ENCODE measurements around the gene ZNF566.
"Not testable (repeated sequence)": the region's sequence is repeated elsewhere in the genome, so short reads cannot be mapped to it uniquely, and the experiment has no call there.

The ZNF566 gene

DNA sequence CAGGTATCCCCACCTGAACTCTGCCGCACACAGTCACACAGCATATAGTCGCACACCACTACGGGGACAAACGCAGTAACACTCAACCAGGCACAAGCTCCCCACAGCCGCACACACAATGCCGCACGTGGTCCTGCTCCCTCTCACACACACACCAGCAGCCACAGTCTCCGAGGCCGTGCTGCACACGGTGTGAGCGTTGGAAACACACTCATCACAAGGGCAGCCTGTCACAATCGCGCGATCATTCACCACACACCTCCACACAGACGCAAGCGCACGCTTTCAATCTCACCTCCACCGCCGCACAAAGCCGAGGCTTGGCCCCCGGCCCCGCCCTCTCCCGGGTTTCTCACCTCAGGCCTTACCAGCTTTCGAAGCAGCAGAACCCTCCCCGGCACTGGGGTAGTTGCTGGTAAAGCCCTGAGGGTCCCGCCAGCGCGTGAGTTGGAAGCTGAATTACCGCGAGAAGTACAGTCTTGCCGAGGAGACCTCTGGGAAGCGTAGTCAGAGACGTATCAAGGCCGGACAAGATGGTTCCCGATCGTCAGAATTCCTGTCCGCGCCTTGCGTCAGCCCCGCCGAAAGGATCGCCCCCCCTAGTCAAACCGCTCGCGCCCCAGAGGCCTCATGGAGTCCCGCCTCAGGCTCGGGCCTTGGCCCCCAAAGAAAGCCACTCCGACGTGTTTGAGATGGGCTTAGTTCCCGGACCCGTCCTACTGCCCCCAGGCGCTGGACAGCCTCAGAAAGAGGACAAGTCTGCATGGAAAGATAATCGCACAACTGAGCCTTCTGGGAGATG is at the start of gene ZNF566:
ZNF566 (minus strand) TSS at position 444 of the 802 bp plus-strand sequence. CDS start 13,004 bp downstream, outside the sequence.
- DNase-seq = peak; percentile 99

DNA sequence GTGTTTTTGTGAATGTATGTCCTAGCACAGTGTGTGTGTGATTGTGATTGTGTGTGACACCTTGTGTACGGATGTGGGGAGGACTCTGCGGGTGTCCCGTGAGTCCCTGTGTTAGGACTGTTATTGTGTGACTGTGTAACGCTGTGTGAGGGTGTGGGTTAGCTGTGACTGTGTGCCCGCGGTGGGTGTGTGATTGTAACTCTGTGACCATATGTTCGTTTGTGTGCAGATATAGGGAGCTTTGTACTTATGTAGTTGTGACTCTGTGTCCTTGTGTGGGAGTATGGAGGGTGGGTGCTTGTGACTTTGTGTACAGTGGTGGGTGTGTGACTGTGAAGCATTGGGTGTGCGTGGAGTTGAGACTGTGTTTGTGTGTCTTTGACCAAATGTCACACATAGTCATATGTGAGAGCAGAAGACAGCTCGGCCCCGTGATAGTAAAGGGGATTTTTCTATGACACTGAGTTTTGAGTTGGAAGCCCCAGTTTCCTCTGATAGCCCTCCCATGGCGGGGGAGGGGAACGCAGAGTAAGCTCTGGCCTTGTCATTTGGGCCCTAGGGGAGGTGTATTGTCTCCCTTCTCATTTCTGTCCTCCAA is 39.7 kb upstream of the ZNF566 start:
- DNase-seq = no peak

DNA sequence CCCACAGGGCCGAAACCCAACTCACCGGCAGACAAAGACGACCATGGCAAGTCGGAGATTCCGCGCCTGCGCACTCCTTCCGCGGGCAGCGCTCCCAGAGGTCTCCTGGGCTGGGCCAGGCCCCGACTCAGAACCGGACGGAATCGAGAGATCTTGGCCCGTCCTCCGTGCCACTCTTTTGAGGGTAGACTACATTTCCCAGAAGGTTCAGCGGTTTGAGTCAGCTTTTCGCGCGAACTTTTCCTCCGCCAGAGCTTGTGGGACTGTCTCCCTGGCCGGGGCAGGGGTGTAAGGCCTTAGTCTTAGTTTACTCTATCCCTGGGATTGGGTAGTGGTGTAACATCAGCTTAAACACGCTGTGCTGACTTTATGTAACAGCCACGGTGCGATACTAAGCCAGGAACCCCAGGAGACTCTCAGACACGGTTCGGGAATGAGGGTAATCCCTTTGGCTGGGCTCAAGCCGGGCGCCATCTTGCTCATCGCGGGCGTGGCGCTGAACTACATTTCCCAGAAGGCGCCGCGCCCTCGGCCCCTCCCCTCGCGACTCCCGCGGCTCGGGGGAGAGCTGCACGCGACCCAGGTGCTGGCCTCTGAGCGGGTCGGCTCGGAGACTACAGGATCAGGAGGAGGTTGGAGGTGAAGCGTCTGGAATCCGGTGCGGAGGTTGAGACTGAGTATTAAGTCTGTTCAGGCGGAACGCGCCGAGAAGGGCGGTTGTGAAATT is 39.0 kb upstream of the ZNF566 start, which contains the start of gene ZNF260:
ZNF260 (minus strand) TSS at position 78 of the 727 bp plus-strand sequence. CDS start 13,033 bp downstream, outside the sequence.
- peak; percentile 95 for DNase-seq

DNA sequence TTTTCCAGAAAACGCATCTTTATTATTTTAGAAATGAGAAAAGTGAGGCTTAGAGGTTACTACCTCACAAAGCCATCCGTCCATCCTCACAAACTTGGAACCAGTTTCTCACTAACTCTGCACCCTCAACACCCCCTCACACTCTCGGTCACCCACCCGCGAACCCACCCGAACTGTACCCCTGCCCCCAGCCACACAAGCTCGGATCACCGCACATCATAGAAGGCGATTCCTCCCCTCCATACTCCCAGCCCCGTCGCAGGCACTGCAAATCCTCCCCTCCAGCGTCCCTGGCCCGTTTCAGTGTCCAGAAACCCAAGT is 38.5 kb upstream of the ZNF566 start:
- DNase-seq = no peak

DNA sequence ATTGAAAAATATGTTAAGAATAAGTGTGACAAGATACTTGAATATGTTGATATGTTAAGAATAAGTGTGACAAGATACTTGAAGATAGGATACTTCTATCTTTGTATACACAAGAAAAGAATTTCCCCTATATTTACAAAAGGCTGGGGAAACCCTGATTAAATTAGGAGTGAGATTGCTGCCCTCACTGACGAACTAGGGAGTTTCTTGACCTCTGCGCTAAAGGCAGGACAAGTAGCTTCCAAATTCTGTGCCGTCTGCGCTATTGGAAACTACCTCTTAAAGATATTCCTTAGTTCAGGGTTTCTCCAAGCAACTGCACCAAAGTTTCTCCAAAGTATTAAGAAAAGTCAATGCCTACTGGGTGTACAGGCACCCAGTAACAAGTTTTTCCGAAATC is 38.0 kb upstream of the ZNF566 start:
- no peak for DNase-seq

DNA sequence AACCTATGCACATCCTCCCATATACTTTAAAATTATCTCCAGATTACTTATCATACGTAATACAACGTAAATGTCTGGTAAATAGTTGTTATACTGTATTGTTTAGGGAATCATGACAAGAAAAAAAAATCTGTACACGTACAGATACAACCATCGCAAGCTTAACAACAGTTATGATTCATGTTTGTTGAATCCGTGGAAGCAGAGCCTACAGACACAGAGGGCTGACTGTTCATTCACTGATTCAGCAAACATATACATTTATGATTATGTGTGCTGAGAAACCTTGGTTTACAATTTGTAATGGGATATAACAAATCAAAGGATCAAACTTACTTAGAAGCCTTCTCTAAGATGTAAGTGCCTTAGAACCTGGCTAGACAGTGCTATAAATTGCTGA is 37.2 kb upstream of the ZNF566 start:
- DNase-seq = no peak

DNA sequence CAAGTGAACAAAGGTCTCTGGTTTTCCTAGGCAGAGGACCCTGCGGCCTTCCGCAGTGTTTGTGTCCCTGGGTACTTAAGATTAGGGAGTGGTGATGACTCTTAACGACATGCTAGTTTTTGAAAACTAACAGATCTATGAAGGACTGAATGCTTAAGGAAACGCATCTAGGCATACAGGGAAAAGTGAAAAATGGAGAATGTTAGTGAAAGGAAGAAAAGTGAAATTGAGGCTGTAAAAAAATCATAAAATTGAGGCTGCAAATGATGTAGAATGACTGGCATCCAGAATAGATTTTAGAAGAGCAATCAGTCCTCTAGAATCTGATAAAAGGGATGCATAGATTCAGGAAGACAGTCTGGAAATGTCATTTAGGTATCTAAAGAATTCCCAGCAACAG is 35.3 kb upstream of the ZNF566 start:
- no peak for DNase-seq

DNA sequence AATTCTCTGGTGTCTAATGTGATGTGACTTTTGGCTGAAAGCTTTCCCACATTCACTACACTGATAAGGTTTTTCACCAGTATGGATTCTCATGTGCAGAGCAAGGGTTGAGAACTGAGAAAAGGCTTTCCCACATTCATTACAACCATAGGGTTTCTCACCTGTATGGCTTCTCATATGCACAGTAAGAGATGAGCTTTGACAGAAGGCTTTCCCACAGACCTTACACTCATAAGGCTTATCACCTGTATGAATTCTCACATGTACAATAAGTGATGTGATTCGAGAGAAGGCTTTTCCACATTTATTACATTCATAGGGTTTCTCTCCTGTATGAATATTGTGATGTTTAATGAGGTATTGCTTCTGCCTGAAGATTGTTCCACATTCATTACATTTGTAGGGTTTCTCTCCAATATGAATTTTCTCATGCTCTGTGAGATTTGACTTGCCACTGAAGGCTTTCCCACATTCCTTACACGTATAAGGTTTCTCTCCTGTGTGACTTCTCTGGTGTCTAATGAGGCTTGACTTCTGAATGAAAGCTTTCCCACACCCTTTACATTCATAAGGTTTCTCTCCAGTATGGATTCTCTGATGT is 24.8 kb upstream of the ZNF566 start:
- no peak for DNase-seq

DNA sequence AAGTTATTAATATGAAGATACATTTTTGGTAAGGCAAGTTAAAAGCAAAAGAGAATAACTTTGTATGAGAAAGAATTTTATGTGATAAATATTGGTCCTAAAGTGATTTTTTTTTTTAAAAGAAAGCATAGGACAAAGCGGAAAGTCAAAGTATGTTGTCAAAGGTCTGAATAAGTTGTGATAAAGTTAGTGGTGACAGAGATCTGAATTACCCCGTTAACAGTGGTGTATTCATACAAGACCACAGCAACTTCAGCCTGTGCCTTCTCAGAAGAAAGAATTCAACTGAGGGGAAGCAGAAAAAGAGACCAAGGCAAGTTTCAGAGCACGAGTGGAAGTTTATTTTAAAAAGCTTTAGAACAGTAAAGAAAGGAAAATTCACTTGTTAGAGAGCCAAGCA is 19.0 kb upstream of the ZNF566 start:
- DNase-seq = no peak

DNA sequence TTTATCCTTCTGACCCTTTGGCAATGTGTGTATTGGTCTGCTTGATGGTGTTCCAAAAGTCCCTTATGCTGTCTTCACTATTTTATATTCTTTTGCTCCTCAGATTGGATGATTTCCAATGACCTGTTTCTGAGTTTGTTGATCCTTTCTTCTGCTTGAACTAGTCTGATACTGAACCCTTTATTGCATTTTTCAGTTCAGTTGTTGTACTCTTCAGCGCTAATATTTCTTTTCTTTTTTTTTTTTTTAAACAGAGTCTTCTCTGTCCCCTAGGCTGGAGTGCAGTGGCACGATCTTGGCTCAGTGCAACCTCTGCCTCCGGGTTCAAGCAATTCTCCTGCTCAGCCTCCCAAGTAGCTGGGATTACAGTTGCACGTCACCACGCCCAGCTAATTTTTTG is 12.6 kb upstream of the ZNF566 start:
- DNase-seq = no peak

DNA sequence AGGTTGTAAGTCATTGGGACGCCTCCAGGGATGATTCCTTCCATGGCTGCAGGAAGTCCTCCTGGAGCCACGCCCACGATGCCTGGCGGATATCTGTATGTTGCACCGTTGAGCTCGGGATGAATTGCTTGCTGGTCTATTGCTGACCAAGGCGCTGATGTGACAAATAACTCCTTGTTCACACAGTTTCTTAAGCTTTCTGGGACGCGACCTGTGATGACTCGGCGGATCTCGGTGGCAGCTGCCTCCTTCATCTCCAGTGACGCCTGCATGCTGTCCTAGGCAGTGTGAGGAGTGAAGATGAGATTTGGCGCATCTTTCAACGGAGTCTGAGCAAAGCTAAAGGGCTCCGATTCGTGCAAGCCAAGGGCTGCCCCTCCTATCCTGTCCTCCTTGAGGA is 7.6 kb upstream of the ZNF566 start:
- DNase-seq = no peak

DNA sequence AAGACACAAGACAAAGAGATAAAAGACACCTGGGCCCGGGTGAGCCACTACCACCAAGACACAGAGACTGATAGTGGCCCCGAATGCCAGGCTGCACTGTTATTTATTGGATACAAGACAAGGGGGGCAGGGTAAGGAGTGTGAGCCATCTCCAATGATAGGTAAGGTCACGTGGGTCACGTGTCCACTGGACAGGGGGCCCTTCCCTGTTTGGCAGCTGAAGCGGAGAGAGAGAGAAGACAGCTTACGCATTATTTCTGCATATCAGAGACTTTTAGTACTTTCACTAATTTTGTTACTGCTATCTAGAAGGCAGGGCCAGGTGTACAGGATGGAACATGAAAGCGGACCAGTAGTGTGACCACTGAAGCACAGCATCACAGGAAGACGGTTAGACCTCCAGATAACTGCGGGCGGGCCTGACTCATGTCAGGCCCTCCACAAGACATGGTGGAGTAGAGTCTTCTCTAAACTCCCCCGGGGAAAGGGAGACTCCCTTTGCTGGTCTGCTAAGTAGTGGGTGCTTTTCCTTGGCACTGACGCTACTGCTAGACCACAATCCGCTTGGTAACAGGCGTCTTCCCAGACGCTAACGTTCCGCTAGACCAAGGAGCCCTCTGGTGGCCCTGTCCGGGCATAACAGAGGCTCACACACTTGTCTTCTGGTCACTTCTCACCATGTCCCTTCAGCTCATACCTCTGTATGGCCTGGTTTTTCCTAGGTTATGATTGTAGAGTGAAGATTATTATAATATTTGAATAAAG is 3.5 kb upstream of the ZNF566 start:
- DNase-seq = not testable (repeated sequence)

DNA sequence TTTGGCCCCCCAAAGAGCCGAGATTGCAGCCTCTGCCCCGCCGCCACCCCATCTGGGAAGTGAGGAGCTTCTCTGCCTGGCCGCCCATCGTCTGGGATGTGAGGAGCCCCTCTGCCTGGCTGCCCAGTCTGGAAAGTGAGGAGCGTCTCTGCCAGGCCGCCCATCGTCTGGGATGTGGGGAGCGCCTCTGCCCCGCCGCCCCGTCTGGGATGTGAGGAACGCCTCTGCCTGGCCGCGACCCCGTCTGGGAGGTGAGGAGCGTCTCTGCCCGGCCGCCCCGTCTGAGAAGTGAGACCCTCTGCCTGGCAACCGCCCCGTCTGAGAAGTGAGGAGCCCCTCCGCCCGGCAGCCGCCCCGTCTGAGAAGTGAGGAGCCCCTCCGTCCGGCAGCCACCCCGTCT is 1.5 kb upstream of the ZNF566 start:
- not testable (repeated sequence) for DNase-seq

DNA sequence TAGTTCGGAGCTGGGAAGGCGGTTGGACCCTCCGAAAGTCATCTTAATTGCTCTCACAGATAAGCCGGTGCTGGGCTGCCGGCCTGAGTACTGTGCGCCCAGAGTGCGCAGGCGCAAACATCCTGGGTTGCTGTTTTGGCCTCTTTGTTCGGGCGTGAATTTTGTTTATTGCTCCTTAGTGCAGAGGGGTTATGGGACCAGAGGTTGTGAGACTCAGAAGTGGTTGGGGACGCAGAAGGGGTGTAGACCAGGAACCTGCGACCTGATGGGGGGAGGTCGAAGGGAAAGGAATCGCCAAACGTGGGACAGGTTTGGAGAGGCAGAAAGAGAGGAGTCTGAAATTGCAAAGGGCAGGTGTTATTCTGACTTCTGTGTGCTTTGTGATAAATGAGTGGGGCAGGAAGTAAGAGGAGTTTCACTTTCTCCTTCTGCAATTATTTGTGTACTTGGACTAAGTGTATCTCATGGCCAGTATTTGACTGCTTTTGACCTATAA is 607 bp upstream of the ZNF566 start:
- DNase-seq = peak; percentile 98

DNA sequence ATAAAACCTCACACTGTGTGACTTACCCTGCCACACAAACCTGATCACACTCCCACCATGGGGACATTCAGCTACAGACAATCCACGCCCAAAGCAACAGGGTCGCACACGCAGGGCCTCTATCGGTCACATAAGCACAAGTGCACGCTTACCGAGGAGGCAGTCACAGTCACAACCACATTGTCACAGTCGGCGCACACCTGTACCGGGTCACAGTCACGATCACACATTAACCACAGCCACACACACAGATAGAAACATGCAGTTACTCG is 579 bp downstream of the ZNF566 start:
- DNase-seq = peak; percentile 44

DNA sequence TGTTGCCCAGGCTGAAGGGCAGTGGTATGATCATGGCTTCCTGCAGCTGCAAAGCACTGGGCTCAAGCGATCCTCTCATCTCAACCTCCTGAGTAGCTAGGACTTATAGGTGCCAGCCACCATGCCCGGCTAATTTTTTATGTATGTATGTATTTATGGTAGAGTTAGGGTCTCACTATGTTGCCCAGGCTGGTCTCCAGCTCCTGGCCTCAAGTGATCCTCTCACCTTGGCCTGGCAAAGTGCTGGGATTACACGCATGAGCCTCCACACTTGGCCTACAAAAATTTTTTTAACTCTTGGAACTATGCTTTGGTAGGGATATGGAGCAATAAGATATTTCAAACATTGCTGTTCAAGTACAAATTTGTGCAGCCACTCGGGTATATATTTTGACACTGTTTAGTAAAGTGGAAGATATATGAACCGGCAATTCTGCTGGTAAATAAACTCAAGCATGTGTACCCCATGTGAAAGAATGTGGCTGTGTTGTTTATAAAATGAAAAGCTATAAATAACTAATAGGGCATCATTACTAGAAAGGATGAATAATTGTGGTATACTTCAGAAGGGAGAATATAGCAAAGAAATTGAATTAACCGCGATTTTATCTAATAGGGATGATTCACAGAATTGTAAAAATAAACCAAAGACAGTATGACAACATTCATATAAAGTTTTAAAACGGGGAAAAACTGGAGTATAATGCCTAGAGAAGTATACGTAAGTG is 1.1 kb downstream of the ZNF566 start:
- DNase-seq = no peak

DNA sequence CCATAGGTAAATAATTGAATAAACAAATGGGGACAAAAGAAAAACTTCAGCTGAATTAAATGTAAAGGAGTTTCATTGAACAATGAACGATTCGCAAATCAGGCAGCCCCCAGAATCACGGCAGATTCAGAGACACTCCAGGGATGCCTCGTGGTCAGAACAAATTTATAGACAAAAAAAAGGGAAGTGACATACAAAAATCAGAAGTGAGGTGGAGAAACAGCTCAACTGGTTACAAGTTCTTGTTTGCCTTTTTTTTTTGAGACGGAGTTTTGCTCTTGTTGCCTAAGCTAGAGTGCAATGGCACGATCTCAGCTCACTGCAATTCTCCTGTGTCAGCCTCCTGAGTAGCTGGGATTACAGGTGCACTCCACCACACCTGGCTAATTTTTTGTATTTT is 5.7 kb downstream of the ZNF566 start:
- no peak for DNase-seq

DNA sequence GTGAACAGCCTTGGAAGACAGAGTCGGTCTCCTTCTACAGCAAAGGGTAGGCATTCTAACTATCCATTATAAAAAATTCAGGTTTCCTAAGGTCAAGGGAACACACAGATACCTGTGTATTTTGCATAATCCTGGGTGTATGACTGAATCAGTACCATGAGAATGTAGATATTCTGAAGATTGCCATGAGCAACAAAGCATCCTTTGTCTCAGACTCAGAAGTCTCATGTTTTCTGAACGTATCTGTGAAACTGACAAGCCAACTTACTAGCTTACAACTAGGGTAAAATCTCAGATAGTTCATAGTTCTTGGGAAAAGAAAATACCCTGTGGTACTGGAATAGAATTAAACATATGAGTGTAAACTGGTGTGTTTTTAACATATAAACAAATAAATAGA is 6.5 kb downstream of the ZNF566 start:
- DNase-seq = no peak

DNA sequence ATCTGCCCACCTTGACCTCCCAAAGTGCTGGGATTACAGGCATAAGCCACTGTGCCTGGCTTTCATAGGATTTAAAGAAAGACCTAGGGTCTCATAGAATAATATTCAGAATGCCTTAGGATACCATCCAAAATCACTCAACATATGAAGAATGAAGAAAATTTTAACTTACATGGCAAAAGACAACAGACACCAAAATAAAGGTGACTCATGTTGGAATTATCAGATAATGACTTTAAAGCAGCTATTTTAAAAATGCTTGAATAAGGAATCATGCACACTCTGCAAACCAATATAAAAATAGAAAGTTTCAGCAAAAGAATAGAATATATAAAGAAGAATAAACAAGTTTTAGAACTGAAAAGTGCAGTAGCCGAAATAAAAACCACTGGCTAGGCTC is 29.3 kb downstream of the ZNF566 start:
- no peak for DNase-seq

DNA sequence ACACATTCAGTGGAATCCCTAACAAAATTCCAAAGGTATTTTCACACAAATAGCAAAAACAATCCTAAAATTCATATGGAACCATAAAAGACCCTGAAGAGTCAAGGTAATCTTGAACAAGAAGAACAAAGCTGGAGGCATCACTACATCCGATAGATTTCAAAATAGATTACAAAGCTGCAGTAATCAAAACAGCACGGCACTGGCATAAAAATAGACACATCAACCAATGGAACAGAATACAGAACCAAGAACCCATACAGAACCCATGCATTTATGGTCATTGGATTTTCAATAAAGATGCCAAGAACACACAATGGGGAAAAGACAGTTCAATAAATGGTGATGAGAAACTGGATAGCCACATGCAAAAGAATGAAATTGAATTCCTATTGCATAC is 32.5 kb downstream of the ZNF566 start:
- no peak for DNase-seq

DNA sequence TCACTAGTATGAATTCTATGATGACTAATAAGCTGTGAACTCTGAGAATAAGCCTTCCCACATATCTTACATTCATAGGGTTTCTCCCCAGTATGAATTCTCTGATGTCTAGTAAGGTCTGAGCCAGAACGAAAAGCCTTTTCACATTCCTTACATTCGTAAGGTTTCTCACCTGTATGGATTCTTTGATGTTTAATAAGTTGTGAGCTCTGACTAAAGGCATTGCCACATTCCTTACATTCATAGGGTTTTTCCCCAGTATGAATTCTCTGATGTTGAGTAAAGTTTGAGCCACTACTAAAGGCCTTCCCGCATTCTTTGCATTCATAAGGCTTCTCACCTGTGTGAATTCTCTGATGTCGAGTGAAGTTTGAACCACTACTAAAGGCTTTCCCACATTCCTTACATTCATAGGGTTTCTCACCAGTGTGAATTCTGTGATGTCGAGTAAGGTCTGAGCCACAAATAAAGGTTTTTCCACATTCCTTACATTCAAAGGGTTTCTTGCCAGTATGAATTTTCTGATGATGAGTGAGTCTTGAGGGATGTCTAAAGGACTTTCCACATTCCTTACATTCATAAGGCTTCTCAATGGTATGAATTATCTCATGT is 40.2 kb downstream of the ZNF566 start:
- DNase-seq = no peak

DNA sequence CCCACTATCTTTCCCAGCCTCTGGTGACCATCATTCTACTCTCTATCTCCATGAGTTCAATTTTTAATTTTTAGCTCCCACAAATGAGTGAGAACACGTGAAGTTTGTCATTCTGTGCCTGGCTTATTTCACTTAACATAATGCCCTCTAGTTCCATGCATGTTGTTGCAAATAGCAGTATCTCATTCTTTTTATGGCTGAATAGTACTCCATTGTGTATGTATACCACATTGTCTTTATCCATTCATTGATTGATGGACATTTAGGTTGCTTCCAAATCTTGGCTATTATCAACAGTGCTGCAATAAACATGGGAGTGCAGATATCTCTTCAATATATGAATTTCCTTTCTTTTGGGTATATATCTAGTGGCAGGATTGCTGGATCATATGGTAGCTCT is 48.0 kb downstream of the ZNF566 start:
- DNase-seq = no peak
